SH-SY5Y (cell line): ENCODE results near the gene RPS3A.

Source experiments
- GATA2 ChIP-seq: IDR thresholded peaks from 2 replicates; pipeline ENCODE4 v1.6.1; 2011; ENCODE audit warnings: mild to moderate bottlenecking, low read depth, low read length
- GATA3 ChIP-seq: IDR thresholded peaks from 2 replicates; pipeline ENCODE4 v1.6.1; 2011; ENCODE audit warnings: low read depth, mild to moderate bottlenecking, low read length, moderate library complexity

- TF ChIP-seq GATA2: no peak
- TF ChIP-seq GATA3: no peak
Measured at GRCh38 chr4:151091047-151091446, 8.4 kb upstream of the RPS3A start.
